SK-N-SH treated with all-trans-retinoic acid at 6 μM for 48 hours (cell line): ENCODE data around the gene SHLD3.

ENCODE experiments used
- ARNTL ChIP-seq: fragments of 450-650 bp; formaldehyde crosslinking; IDR thresholded peaks from 2 replicates; pipeline ENCODE4 v1.5.0; 2020; ENCODE audit warnings: low read depth, mild to moderate bottlenecking, moderate library complexity, borderline replicate concordance
- BACH2 ChIP-seq: fragments of 250-450 bp; sonication (Bioruptor Pico); IDR thresholded peaks from 2 replicates; pipeline ENCODE4 v1.9.0; 2021; ENCODE audit warnings: mild to moderate bottlenecking, borderline replicate concordance
- CSDC2 ChIP-seq: fragments of 250-450 bp; sonication (Bioruptor Pico); IDR thresholded peaks from 2 replicates; pipeline ENCODE4 v1.5.0; 2020; ENCODE audit warnings: mild to moderate bottlenecking, moderate library complexity
- RARB ChIP-seq: fragments of 250-450 bp; sonication (Bioruptor Pico); IDR thresholded peaks from 2 replicates; pipeline ENCODE4 v1.8.0; 2021; ENCODE audit warnings: mild to moderate bottlenecking, moderate library complexity
- SNAI2 ChIP-seq: fragments of 250-450 bp; sonication (Bioruptor Pico); IDR thresholded peaks from 2 replicates; pipeline ENCODE4 v1.5.0; 2020; ENCODE audit warnings: mild to moderate bottlenecking, moderate library complexity
- TCF4 ChIP-seq: fragments of 250-450 bp; sonication (Bioruptor Pico); IDR thresholded peaks from 2 replicates; pipeline ENCODE4 v1.8.0; 2021; ENCODE audit warnings: mild to moderate bottlenecking, moderate library complexity, borderline replicate concordance
- TSHZ2 ChIP-seq: fragments of 250-450 bp; sonication (Bioruptor Pico); IDR thresholded peaks from 2 replicates; pipeline ENCODE4 v1.5.0; 2020; ENCODE audit warnings: mild to moderate bottlenecking, moderate library complexity
- ZC3H10 ChIP-seq: fragments of 250-450 bp; sonication (Bioruptor Pico); IDR thresholded peaks from 2 replicates; pipeline ENCODE4 v1.5.1; 2021; ENCODE audit warnings: mild to moderate bottlenecking, moderate library complexity
- ZFP30 ChIP-seq: fragments of 450-650 bp; formaldehyde crosslinking; IDR thresholded peaks from 2 replicates; pipeline ENCODE4 v1.5.0; 2022; ENCODE audit warnings: mild to moderate bottlenecking, moderate library complexity
- ZNF8 ChIP-seq: fragments of 450-650 bp; formaldehyde crosslinking; IDR thresholded peaks from 2 replicates; pipeline ENCODE4 v1.5.0; 2020; ENCODE audit warnings: mild to moderate bottlenecking, moderate library complexity
- TF ChIP-seq, protein P1 (sequence below): fragments of 250-450 bp; sonication (Bioruptor Pico); IDR thresholded peaks from 2 replicates; pipeline ENCODE4 v1.5.1; 2020; ENCODE audit warnings: low read depth, mild to moderate bottlenecking, moderate library complexity

DNA sequence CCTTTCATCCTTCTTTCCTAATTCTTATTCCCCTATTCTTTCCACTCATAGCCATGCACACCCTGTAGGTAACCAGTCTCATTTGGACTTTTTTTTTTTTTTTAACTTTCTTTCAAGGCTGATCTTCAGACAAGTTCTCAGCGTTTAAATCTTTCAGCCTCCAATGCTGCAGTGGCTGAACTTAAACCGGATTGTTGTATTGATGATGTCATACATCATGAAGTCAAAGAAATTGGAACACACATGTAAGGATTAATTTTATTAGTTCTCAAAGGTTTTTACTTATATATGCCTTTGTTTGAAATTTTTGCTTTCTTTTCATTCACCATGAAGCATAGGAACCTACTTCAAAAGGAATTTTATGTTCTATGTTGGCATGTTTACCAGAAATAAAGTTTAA is 22.1 kb downstream of the SHLD3 start:
- TF ChIP-seq RARB (no peak), ZFP30 (CRISPR knock-in tag) (no peak), ZC3H10 (CRISPR knock-in tag) (no peak), CSDC2 (CRISPR knock-in tag) (no peak), TSHZ2 (CRISPR knock-in tag) (no peak), ARNTL (CRISPR knock-in tag) (no peak), SNAI2 (CRISPR knock-in tag) (no peak), TCF4 (CRISPR knock-in tag) (no peak), BACH2 (CRISPR knock-in tag) (no peak), ZNF8 (no peak)
- TF ChIP-seq, protein P1, sequence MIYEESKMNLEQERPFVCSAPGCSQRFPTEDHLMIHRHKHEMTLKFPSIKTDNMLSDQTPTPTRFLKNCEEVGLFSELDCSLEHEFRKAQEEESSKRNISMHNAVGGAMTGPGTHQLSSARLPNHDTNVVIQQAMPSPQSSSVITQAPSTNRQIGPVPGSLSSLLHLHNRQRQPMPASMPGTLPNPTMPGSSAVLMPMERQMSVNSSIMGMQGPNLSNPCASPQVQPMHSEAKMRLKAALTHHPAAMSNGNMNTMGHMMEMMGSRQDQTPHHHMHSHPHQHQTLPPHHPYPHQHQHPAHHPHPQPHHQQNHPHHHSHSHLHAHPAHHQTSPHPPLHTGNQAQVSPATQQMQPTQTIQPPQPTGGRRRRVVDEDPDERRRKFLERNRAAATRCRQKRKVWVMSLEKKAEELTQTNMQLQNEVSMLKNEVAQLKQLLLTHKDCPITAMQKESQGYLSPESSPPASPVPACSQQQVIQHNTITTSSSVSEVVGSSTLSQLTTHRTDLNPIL (CRISPR knock-in tag), result no peak
